ENCODE data around the gene EYA3.

GRCh38 chr1:28010969-28011368 lies 77.4 kb downstream of the EYA3 start:
- no peak for TF ChIP-seq CTCF (IDR thresholded peaks at IDR 0.05; ENCODE audit: extremely low read depth in 1 of 2, insufficient read depth in 1 of 2, low read depth in 1 of 2, low read length in 2 of 2)
- no peak for TF ChIP-seq POLR2A (IDR thresholded peaks at IDR 0.05; ENCODE audit: low read depth, low read length)
- no peak for TF ChIP-seq MYC (IDR thresholded peaks at IDR 0.05; ENCODE audit: low read depth, low read length)
- TF ChIP-seq EZH2 (IDR thresholded peaks at IDR 0.05; ENCODE audit: borderline replicate concordance, low read depth, low read length, severe bottlenecking): no peak

Measured in endothelial cell of umbilical vein (primary cell).